HT-29 (cell line): Measurements from ENCODE around the gene RBBP8NL. TPM values are rescaled to one million over a fixed set of nuclear protein-coding genes. Genes with fewer than 3 reads are reported as not detected.

Experiments used
- DNase-seq: peaks from one replicate; pipeline ENCODE4 v3.0.0-alpha.2; 2015; ENCODE audit warnings: low spot score
- total RNA-seq: library from RNA; depleted of rRNA; stranded (reverse); fragments of >200 nt; shearing (Covaris generic); gene quantifications from 2 replicates; pipeline ENCODE4 v1.2.3, GENCODE V29; 2014

Gene RBBP8NL
- total RNA-seq, 1 experiment from 2014 or later, result 26.7 TPM

DNA sequence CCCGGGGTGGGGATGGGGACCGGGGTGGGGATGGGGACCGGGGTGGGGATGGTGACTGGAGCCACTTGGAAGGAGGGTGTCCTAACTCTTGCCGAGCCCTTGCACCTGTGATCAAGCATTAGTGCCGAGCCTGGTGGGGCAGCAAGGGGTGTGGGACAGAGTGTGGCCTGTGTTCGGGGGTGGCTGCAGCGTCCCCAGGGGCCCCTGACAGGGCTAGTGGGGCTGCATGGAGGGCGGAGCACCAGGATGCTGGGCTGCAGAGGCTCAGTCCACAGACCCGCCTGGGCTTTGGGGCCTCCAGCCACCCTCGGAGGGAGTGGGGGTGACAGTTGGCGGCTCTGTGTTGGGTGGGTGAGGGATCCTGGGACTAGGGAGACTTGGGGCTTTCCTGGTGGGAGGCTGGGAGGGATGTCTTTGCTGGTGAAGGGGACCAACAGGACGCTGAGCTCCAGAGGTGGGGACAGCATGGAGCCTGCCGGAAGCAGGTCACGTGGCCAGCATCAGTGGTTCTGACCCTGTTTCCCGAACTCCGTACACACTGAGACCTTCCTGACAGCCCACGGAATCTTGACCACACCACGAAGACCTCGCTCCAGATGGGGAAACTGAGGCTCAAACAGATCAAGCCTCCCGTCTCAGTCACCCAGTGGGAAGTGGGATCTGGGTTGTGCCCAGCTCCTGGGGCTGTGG, 4.6 kb downstream of the RBBP8NL start:
- DNase-seq, result no peak

DNA sequence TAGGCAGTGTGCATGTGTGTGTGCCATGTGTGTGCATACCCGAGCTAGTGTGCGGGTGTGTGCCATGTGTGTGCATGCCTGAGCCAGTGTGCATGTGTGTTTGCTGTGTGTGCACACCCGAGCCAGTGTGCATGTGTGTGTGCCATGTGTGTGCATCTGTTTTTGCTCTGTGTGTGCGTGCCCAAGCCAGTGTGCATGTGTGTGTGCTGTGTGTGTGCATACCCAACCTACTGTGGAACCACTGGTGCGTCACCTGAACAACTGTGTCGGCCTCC, 5.7 kb downstream of the RBBP8NL start:
- no peak for DNase-seq

DNA sequence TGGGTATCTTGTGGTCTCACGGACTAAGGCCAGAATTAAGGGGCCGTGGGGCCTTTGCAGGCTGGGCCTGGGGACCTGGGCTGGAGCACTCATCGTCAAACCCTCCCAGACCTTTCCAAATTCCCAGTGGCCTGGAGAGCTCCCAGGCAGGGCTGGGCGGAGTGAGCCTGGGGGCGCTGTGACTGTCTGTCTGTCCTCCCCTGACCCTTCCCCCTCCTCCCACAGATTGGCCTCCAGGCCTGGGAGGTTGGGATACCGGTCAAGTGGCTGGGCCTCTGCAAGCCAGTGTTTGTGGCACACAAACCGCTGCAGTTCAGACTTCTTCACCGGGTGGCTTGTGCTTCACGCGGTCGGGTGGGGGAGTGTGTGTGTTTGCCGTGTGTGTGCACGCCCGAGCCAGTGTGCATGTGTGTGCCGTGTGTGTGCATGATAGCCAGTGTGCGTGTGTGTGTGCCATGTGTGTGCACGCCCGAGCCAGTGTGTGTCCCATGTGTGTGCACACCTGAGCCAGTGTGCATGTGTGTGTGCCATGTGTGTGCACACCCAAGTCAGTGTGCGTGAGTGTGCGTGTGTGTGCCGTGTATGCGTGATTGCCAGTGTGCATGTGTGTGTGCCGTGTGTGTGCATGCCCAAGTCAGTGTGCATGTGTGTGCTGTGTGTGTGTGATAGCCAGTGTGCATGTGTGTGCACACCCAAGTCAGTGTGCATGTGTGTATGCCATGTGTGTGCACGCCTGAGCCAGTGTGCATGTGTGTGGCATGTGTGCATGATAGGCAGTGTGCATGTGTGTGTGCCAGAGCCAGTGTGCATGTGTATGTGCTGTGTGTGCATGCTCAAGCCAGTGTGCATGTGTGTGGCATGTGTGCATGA, 6.3 kb downstream of the RBBP8NL start:
- no peak for DNase-seq

DNA sequence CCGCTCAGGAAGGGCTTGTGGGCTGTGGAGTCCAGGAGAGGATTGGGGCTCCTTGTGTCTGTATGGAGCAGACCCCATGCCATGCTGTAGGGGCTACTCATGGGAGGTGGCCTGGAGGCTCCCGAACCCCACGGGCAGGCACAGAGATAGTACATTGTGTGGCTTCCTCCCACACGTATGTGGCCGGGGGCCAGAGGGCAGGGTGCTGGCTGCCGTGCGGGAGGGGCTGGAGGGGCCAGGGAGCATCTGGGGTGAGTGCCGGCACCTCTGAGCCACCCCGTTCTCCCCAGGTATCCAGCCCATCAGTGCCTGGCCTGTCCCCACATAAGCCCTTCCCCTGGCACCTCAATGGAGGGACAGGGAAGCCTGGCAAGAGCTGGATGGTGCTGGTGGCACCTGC, 7.6 kb downstream of the RBBP8NL start:
- no peak for DNase-seq

DNA sequence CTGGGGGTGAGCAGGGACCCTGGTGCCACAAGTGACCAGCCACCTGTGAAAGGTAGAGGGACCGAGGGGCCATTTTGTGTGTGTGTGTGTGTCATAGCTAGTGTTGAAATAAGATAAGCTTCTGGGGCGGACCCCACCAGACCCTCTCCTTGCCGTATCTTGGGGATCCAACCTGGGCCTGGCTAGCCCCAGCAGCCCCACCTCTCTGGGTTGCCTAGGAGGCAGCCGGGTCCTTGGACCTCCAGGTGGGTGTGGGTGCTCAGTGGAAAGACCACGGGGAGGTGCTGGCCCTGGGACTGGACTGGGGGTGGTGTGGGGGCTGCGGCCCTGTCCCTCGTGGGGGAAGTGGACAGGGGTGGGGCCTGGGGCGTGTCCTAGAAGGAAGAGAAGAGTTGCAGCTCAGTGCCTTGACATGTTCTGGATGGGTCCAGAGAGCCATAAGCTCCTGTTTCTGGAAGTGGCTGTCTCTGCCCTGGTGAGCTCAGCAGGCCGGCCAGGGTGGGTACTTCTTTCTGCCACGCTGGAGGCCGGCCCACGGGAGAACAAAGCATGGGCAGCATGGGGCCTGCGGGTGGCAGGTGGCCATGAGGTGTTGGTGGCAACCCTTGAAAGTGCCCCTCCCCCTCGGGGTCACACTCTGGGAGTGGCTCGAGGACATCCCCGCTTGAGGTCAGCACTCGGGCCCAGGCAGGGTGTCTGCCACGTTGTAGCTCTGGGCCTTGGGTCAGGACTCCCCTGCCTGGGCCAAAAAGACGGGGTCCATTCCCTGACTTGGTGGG, 8.4 kb downstream of the RBBP8NL start:
- DNase-seq, result no peak

DNA sequence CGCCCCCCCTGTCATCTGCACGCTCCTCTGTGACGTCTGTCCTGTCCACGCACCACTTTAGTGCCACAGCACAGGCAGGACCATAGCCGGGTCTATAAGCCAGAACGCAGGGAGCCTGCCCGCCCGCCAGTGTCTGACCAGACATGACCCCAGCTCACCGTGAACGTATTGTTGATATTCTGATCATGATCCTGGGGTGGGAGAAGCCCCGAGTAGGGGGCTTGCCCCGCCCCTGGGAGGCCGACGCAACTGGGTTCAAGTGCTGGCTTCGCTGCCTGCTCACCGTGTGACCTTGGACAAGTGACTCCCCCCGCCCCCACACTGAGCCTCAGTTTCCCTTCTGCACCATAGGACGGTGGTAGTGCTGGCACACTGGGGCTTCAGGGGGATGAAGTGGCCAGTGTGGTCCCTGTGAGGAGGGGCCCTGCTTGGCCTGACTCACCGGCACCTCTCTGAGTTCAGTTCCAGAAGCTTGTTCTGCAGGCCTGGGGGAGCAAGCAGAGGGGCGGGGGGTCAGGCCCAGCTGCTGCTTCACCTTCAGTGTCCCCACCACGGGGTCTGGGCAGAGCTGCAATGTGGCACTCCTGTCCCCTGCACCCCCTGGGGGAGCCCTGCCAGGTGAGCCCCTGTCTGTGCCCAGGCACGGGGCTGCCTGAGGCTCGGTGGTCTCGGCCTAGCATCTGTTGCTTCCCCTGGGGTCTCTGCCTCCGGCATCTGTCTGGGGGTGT, 9.2 kb downstream of the RBBP8NL start:
- no peak for DNase-seq

DNA sequence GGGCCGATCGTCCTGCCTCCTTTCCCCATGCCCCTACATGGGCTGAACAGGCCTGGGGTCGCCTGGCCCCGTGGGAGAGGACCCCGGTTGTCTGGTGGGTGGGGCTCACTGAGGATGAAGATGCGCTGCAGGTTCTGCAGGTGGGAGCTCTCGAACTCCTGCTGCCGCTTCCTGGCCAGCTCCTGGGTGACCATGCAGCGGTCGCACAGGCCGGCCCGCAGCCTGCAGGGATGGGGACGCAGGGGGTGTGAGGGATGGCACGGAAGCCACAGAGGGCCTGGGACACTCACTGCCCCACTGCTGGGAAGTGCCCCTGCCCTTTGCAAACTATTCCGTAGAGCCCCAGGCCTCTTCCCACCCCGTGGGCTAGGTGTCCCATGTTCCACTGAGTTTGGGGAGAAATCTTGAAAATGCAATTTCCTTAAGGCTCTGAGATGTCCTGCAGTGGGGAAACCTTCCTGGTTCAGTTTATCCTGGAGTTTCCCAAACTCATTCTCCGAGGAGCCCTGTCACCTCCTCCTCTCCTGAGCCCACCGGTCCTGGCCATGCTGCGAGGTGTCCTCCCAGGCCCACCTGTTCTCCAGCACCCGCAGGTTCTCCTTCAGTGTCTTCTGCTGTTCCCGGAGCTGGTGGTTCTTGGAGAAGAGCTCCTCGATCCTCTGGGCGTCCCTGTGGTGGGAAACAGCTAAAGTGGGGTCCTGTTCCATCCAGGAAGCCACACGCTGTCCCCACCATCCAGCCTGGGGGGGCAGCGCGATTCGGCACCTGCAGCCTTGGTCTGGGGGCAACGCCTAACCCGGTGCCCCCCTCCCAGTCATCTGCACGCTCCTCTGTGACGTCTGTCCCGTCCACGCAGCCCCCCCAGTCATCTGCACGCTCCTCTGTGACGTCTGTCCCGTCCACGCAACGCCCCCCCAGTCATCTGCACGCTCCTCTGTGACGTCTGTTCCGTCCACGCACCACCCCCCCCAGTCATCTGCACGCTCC, 10.4 kb downstream of the RBBP8NL start:
- DNase-seq, result no peak

DNA sequence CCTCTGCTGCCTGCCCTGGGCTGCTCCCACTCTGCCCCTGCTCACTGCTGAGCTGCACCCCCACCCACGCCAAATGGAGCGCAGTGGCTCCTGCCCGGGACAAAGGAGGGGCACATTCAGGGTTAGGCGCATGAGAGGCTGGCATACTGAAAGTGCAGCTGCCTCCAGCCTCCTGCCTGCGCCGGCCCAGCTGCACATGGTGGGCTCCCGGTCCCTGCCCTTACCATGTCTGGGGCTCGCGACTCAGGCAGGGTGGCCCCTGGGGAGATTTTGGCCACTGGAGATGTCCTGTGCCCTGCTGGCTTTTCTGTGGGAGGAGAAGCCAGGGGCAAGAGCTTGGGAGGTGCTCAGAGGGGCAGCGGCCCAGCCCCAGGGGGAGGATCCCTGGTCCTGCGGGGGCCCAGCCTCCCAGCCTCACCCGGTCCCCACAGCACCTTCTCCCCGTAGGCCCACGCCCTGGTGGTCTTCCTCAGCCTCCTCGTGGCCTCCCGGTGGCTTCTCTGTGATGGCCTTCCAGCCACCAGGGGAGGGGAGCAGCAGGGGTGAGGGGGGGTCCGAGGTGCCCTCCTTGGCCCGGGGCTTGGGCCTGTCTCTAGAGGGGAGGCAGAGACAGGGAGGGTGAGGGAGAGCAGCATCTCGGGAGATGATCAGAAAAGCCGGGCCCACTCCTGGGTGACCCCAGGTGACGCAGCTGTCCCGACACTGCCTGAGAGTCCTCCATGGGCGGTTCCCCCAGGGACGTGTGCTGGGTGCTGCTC, 11.8 kb downstream of the RBBP8NL start:
- no peak for DNase-seq

DNA sequence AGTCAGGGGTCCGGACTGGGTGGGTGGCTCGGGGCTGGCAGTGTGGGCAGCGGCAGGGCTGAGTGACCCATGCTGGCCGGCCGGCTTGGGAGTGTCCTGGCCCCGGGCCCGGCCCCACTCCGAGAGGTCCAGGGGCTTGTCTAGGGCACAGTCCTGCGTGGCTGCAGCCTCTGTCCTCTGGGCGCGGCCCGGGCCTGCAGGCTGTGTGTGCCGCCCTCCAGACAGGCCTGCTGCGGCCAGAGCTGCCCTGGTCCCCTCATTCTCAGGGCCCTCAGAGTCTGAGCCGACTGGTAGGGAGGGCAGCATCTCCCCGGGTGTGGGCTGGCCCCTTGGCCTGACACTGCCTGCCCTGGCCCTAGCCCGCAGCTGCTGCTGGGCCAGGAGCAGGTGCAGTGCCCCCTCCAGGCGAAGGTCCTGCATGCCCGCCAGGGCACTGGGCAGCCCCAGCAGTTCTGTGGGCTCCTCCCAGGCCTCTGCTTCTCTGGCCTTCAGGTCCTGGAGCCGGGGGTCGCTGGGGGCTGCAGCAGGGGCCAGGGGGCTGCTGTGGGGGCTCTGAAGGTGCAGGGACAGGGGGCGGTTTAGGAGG, 13.3 kb downstream of the RBBP8NL start:
- peak; percentile 60 for DNase-seq

DNA sequence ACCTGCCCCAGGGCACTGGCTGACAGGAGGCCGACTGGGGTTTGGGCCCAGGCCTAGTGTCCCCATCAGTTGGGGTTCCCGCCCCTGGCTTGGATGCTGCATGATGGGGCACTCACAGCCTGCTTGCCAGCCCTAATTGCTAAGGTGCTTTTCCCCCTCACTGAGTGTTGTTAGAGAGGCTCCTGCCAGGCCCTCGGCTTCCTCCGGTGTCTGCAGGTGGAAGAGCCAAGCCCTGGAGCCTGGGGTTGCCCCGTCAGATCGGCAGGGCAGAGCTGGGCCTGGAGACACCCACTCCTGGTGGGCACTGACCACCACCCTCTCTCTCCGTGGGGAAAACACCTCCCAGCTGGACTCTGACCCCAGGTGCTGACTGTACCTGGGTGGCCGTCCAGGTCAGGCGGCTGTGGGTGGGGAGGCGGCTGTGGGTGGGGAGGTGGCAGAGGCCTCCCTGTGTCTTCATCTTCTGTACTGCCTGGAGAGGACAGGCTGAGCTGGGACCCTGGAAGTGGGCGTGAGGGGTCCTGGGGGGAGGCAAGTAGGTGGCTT, 14.2 kb downstream of the RBBP8NL start:
- peak; percentile 48 for DNase-seq

DNA sequence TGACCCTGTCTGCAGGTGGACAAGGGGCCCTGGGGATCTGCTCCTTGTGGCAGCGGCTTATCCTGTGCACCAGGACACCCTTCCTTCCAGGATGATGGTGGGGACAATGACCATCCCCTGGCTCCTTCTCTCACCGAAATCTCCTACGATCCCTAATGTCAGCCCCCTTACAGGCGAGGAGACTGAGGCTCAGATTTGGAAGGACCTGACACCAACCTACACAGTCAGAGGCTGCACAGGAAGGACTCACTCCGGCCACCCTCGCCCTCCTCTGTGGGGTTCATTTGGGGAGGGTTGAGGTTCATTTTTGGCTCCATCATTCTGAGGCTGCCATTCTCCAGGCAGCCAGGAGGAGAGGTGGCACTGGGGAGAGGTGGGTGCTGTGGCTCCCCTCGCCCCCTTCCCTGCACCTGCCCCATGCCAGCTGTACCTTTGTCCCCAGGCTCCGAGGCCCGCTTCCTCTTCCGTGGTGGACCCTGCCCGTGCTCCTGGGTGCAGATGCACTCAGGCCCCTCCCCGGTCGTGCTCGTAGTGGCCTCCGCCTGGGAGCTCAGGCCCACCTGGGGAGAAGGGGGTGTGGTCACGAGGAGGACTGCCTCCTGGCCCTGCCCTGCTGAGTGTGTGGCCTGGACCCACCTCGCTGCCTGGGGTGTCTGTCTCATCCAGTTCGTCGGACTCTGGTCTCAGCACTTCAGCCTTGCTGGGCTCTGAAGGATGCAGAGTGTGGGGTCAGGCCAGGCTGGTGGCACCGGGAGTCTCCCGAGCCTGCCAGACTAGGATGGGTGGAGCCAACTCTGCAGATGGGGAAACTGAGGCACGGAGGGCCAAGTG, 14.9 kb downstream of the RBBP8NL start:
- DNase-seq, result peak; percentile 45

DNA sequence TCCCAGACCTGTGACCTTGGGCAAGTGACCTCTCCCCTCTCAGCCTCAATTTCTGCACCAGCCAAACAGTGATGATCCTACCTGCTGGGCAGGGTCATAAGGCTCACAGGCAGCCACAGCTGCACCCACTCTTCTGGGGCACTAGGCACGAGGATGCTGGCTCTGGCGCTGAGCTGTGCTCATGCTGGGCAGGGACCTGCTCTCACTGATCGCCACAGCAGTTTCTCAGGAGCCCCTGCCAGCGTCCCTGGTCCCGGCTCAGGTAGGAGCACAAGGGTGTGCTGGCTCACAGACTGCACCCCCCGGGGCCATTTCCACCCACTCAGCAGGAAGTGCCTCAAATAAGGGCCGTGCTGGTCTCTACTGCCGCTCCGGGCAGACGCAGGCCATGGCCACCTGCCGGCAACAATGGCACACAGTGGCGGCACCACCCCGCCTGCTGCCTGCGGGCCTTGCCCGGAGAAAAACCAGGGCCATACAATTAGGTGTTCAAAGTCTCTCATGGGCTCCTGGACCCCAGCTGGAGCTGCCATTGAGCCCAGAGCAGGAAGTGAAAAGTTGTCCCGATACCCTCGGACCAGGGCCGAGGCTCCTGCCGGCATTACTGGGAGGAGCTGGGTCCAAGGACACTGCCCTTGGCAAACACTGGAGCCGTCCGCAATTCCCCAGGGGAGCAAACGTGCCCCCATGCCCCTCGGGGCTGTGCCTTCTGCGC, 15.7 kb downstream of the RBBP8NL start:
- DNase-seq, result peak; percentile 76

DNA sequence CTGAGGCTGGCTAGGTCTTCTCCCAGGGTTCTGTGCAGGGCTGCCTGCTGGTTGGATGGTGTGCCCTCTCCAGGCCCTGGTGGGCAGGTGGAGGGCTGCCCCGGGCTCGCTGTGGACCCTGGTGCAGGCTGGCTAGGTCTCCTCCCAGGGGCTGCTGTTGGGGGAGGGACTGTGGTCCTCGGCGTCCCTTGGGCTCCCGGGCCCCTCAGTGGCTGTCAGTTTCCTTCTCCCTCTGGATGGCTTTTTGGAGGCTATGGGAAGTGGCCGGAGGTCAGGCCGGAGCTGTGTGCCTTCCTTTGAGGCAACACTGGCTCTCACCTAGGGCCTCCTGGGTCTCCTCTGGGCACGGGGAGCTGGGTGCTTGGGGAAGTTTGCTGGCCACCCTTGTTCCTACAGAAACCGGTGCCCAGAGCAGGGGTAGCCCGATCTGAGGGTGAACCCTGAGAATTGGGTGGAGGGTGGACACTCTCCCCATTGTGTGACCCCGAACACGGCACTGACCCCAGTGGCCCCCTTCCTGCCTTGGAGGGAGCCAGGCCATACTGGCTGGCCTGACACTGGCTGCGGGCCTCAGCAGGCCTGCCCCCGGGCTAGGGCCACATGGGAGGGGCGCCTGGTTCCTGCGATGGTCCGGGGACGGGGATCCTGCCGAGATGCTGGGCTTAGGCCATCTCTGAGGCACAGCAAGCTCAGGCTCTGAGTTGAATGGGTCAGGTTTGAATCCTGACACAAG, 16.4 kb downstream of the RBBP8NL start:
- no peak for DNase-seq

DNA sequence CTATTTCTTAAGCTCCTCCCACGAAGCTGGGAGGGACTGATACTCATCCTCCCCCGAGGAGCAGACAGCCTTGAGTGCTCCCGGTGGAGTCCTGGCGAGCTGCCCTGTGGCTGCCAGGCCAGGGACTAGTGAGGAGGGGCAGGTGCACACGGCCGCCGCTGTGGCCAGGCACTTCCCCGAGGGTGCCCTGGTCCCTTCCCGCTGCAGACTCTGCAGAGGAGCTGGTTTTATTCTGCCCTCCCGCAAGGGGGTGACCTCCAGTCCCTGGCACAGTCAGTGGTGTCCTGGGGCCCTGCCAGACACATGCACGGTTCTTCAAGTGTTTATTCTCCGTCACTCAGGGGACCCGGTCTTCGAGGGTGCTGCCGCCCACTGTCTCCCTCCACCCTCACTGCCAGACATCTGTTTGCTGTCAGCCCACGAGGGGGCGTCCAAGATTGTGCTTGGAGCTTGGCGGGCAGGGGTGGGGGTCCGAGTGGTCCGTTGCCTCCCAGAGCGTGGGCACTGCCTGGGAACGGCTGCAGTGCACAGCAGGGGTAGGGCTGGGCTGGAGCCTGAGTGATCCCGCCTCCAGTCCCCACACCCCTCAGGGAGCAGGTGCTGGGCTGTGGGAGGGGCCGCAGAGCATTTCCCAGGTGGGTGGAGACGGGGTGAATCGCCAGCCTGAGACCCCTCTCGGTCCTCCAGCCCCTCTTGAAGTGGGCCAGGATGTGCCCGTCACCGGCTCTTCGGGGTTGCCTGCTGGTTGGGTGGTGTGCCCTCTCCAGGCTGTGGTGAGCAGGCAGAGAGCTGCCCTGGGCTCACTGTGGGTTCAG, 17.2 kb downstream of the RBBP8NL start:
- DNase-seq, result peak; percentile 78

DNA sequence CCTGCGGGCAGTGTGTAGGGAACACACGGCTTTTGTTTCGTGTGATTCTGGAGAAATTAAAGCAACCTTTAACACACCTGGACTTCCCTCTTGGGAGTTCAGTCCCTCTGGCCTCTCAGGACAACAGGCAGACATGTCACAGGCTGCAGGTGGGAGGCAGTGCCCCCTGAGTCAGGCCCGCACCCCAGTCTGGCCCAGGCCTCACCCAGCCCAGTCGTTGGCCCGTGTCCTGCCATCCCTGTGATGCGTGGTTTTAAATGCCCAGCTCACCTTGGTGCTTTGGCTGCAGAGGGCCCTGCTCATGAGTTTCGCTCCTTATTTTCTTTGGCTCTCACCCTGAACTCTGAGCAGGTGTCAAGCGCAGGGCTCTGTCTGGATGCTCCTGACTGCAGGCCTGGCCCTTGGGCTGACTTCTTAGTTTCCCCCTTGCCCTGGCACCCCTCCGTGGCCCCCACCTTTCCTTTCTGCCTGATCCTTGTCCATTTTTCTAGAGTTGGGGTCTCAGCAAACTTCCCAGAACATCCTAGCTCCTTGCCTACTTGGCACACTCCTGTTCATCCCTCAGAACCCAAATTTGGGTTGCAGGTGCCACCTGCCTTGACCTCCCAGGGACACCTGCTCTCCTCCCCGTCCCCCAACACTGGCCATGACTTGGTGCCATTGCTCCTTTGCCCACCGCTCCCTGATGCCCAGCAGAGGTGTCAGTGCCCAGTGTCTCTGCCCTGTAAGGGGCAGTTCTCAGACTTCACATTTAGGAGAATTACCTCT, 18.1 kb downstream of the RBBP8NL start:
- no peak for DNase-seq
